DOHH2 (cell line): ENCODE measurements around the gene C7orf33.

Experiments used
- H3F3A ChIP-seq: fragments of 200-600 bp; sonication (generic), shearing (Covaris generic); 2 replicates; pipeline ENCODE4 v1.6.0; 2016; ENCODE audit warnings: antibody characterized with exemption, mild to moderate bottlenecking; ENCODE audit not compliant: control insufficient read depth, insufficient read depth
- H3K27ac ChIP-seq: fragments of 200-600 bp; sonication (generic); 2 replicates; pipeline ENCODE4 v1.5.1; 2014; ENCODE audit warnings: low read depth, mild to moderate bottlenecking, low read length, moderate library complexity
- H3K27me3 ChIP-seq: fragments of 200-600 bp; sonication (generic); 2 replicates; pipeline ENCODE4 v1.6.1; 2014; ENCODE audit warnings: mild to moderate bottlenecking, low read length, mixed read lengths; ENCODE audit not compliant: control insufficient read depth
- H3K36me3 ChIP-seq: fragments of 200-600 bp; sonication (generic); 2 replicates; pipeline ENCODE4 v1.6.1; 2014; ENCODE audit warnings: mild to moderate bottlenecking, low read length, moderate library complexity, mixed read lengths; ENCODE audit not compliant: control insufficient read depth
- H3K4me1 ChIP-seq: fragments of 200-600 bp; sonication (generic); 2 replicates; pipeline ENCODE4 v1.6.1; 2014; ENCODE audit warnings: mild to moderate bottlenecking, low read length, mixed read lengths; ENCODE audit not compliant: control insufficient read depth
- H3K4me2 ChIP-seq: fragments of 200-600 bp; sonication (generic); 2 replicates; pipeline ENCODE4 v1.6.0; 2014; ENCODE audit warnings: mild to moderate bottlenecking, low read length, moderate library complexity
- H3K4me3 ChIP-seq: fragments of 200-600 bp; sonication (generic); 2 replicates; pipeline ENCODE4 v1.5.1; 2014; ENCODE audit warnings: mild to moderate bottlenecking, low read length, mixed read lengths
- H3K79me2 ChIP-seq: fragments of 200-600 bp; sonication (generic); 2 replicates; pipeline ENCODE4 v1.6.1; 2014; ENCODE audit warnings: mild to moderate bottlenecking, low read length, mixed read lengths; ENCODE audit not compliant: control insufficient read depth
- H3K9me2 ChIP-seq: fragments of 200-600 bp; sonication (generic); replicated peaks from 2 replicates; pipeline ENCODE4 v1.6.1; 2014; ENCODE audit warnings: mild to moderate bottlenecking, low read length, mixed read lengths; ENCODE audit not compliant: control insufficient read depth
- H3K9me3 ChIP-seq: fragments of 200-600 bp; sonication (generic); 2 replicates; pipeline ENCODE4 v1.6.1; 2014; ENCODE audit warnings: antibody characterized with exemption, low read length, mixed read lengths; ENCODE audit not compliant: control insufficient read depth, insufficient read depth
- H4K20me1 ChIP-seq: fragments of 200-600 bp; sonication (generic); 2 replicates; pipeline ENCODE4 v1.6.0; 2014; ENCODE audit warnings: low read depth, mild to moderate bottlenecking, antibody characterized with exemption, low read length, moderate library complexity; ENCODE audit not compliant: control insufficient read depth, insufficient read depth
- EZH2phosphoT487 ChIP-seq: fragments of 200-600 bp; sonication (generic); IDR thresholded peaks from 2 replicates; pipeline ENCODE4 v1.6.1; 2017; ENCODE audit warnings: borderline replicate concordance, mild to moderate bottlenecking, antibody characterized with exemption, low read length, moderate library complexity, mixed read lengths
- TF ChIP-seq, protein P1 (sequence below): fragments of 200-600 bp; sonication (generic); IDR thresholded peaks from one replicate; pipeline ENCODE4 v1.5.1; 2014; ENCODE audit warnings: antibody characterized with exemption, mild to moderate bottlenecking, low read depth, low read length; ENCODE audit not compliant: poor library complexity, severe bottlenecking

Gene C7orf33

DNA sequence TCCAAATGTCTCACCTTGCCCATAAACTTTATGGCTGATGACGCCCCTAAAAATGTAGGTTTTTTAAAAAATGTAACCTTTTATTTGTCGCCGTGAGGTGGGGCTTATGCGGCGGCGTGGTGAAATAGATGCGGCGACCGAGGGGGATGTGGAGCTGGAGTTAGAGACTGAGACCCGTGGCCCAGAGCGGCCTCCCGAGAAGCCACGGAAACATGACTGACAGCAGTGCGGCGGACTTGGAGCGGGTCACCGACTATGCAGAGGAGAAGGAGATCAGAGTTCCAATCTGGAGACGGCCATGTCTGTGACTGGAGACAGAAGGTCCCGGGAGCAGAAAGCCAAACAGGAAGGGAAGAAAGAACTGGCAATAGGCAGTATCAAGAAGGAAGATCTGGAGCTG lies 46.5 kb downstream of the C7orf33 start:
- Histone ChIP-seq H3K9me2 (no peaks in the 10 kb centered on the region), H3F3A (no peaks in the 10 kb centered on the region), H3K36me3 (no peaks in the 10 kb centered on the region), H3K4me3 (no peak overlapping the region), H4K20me1 (no peaks in the 10 kb centered on the region), H3K4me1 (no peaks in the 10 kb centered on the region), H3K27me3 (peaks cover 15% of the 10 kb centered on the region), H3K4me2 (no peak overlapping the region), H3K9me3 (no peaks in the 10 kb centered on the region), H3K79me2 (no peaks in the 10 kb centered on the region), H3K27ac (no peak overlapping the region)
- TF ChIP-seq, protein P1, sequence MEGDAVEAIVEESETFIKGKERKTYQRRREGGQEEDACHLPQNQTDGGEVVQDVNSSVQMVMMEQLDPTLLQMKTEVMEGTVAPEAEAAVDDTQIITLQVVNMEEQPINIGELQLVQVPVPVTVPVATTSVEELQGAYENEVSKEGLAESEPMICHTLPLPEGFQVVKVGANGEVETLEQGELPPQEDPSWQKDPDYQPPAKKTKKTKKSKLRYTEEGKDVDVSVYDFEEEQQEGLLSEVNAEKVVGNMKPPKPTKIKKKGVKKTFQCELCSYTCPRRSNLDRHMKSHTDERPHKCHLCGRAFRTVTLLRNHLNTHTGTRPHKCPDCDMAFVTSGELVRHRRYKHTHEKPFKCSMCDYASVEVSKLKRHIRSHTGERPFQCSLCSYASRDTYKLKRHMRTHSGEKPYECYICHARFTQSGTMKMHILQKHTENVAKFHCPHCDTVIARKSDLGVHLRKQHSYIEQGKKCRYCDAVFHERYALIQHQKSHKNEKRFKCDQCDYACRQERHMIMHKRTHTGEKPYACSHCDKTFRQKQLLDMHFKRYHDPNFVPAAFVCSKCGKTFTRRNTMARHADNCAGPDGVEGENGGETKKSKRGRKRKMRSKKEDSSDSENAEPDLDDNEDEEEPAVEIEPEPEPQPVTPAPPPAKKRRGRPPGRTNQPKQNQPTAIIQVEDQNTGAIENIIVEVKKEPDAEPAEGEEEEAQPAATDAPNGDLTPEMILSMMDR, result no peak
- TF ChIP-seq EZH2phosphoT487, result no peak

DNA sequence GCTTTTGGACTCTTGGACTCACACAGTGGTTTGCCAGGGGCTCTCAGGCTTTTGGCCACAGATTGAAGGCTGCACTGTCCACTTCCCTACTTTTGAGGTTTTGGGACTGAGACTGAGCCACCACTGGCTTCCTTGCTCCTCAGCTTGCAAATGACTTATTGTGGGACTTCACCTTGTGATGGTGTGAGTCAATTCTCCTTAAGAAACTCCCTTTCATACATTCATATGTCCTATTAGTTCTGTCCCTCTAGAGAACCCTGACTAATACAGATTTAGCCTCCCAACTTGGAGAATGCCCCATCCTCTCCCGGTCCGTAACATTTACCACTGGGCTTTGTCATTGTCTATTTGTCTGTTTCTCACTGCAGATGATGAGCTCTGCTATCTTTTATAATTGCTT lies 55.3 kb downstream of the C7orf33 start:
- no peak overlapping the region for H3K4me3 ChIP-seq
- no peaks in the 10 kb centered on the region for H3K36me3 ChIP-seq
- no peaks in the 10 kb centered on the region for H3K79me2 ChIP-seq
- H3K9me2 ChIP-seq, result no peaks in the 10 kb centered on the region
- peaks cover 14% of the 10 kb centered on the region for H3K27me3 ChIP-seq
- no peak overlapping the region for H3K27ac ChIP-seq
- H3K9me3 ChIP-seq, result no peaks in the 10 kb centered on the region
- H3K4me1 ChIP-seq, result no peaks in the 10 kb centered on the region
- no peak for TF ChIP-seq EZH2phosphoT487
- TF ChIP-seq, protein P1, result no peak
- H4K20me1 ChIP-seq, result no peaks in the 10 kb centered on the region
- no peak overlapping the region for H3K4me2 ChIP-seq
- no peaks in the 10 kb centered on the region for H3F3A ChIP-seq

DNA sequence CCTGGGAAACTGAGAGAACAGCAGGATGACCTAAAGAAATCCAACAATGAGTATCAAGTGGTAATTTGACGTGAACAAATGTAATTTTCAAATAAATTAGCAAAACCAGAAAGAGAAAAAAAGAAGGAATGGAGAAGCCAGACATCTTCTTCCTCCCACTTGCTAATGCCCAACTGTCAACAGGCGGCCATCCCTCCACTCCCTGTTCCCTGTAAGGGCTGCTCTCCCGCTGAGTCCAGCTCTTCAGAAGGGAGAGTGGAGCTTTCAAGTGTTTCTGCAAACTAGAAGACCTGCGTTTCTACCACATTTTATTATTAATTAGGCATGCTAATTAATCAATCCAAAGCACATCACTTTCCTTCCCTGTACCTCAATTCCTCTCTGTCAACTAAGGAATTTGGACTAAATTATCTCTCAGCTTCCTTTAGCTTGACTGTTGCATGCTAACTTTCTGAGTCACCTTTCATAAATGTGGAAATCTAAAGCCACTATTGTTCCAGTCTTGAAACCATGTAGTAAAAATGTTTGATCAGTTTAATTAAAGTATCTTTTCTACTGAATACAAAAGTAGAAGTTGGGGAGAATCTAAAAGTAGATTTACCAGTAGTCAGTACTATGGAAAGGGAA lies 59.8 kb downstream of the C7orf33 start:
- Histone ChIP-seq H3K79me2 (no peaks in the 10 kb centered on the region), H3K27ac (no peak overlapping the region), H3K36me3 (no peaks in the 10 kb centered on the region), H3K4me2 (no peak overlapping the region), H3K9me2 (no peaks in the 10 kb centered on the region), H3K9me3 (no peaks in the 10 kb centered on the region), H4K20me1 (no peaks in the 10 kb centered on the region), H3K27me3 (peaks cover 3% of the 10 kb centered on the region; the same call in 1 of the 2 replicates), H3F3A (no peaks in the 10 kb centered on the region), H3K4me1 (no peaks in the 10 kb centered on the region), H3K4me3 (no peak overlapping the region)
- TF ChIP-seq, protein P1, result no peak
- TF ChIP-seq EZH2phosphoT487, result no peak
